B cell (primary cell): ENCODE data around the gene PARD3B. TPM values are rescaled to one million over a fixed set of nuclear protein-coding genes. Genes with fewer than 3 reads are reported as not detected.

Source experiments
- ATAC-seq: fragments of 200-7000 bp; cut with Tn5 transposase; one replicate; pipeline ENCODE4 v1.10.0; 2021; ENCODE audit warnings: low read depth, mild to moderate bottlenecking, moderate number of reproducible peaks, moderate library complexity
- CTCF ChIA-PET: fragments of 350-600 bp; sonication (Branson Sonifier 250); formaldehyde crosslinking; loops from one replicate; lab custom pipeline; 2021; ENCODE audit warnings: antibody characterized with exemption, inconsistent platforms; lab: Charles Lee
- POLR2A ChIA-PET: fragments of 350-600 bp; sonication (Branson Sonifier 250); formaldehyde crosslinking; loops from one replicate; lab custom pipeline; 2021; ENCODE audit warnings: antibody characterized with exemption; lab: Charles Lee
- DNase-seq: peaks from one replicate; pipeline ENCODE4 v3.0.0; 2013
- H2AFZ ChIP-seq: 2 replicates; pipeline ENCODE4 v1.6.1; 2012; ENCODE audit warnings: mild to moderate bottlenecking, low read depth, low read length; ENCODE audit not compliant: insufficient read depth, poor library complexity, severe bottlenecking
- H3K27ac ChIP-seq, 2 donors: 1 replicate in 1 of 2; 2 replicates in 1 of 2; pipeline ENCODE4 v1.5.1; 2012 to 2013; ENCODE audit warnings: low read length in 2 of 2, mild to moderate bottlenecking in 2 of 2, moderate library complexity in 1 of 2
- H3K27me3 ChIP-seq, 4 experiments: fragments of 200-600 bp in 1 of 4; sonication (generic) in 1 of 4; replicated peaks in 1 of 4; 1 replicate in 2 of 4; 2 replicates in 2 of 4; pipeline versions ENCODE4 v1.6.1 to v1.7.0; 2013 to 2016; ENCODE audit warnings: low read length in 3 of 4, mild to moderate bottlenecking in 2 of 4, mixed read lengths in 1 of 4, moderate library complexity in 1 of 4; ENCODE audit not compliant: insufficient read depth in 4 of 4, control insufficient read depth in 3 of 4; ENCODE audit errors: control extremely low read depth in 1 of 4
- H3K36me3 ChIP-seq, 2 experiments: replicated peaks in 1 of 2; 1 replicate in 1 of 2; 2 replicates in 1 of 2; pipeline versions ENCODE4 v1.6.1 to v1.7.1; 2013; ENCODE audit warnings: low read length in 1 of 2; ENCODE audit not compliant: insufficient read depth in 2 of 2, control insufficient read depth in 1 of 2; ENCODE audit errors: control extremely low read depth in 1 of 2, extremely low read depth in 1 of 2
- H3K4me1 ChIP-seq, 2 donors: fragments of 200-600 bp in 1 of 2; sonication (generic) in 1 of 2; 1 replicate in 1 of 2; 2 replicates in 1 of 2; pipeline versions ENCODE4 v1.5.1 to v1.6.1; 2013 to 2017; ENCODE audit warnings: low read length in 2 of 2; ENCODE audit not compliant: control insufficient read depth in 2 of 2, insufficient read depth in 2 of 2
- H3K4me2 ChIP-seq: replicated peaks from 2 replicates; pipeline ENCODE3; 2012; ENCODE audit warnings: mild to moderate bottlenecking, low read depth, low read length; ENCODE audit not compliant: poor library complexity, severe bottlenecking
- H3K4me3 ChIP-seq, 5 experiments: fragments of 200-600 bp in 1 of 5; sonication (generic) in 1 of 5; 1 replicate in 3 of 5; 2 replicates in 2 of 5; pipeline versions ENCODE4 v1.5.1 to v1.7.0; 2011 to 2016; ENCODE audit warnings: low read length in 4 of 5, mild to moderate bottlenecking in 4 of 5, low read depth in 2 of 5, control low read depth in 1 of 5, moderate library complexity in 1 of 5; ENCODE audit not compliant: insufficient read depth in 1 of 5; ENCODE audit errors: control extremely low read depth in 1 of 5, extremely low read depth in 1 of 5
- H3K79me2 ChIP-seq: fragments of 200-600 bp; sonication (generic); one replicate; pipeline ENCODE4 v1.6.0; 2016; ENCODE audit warnings: low read length; ENCODE audit not compliant: control insufficient read depth, insufficient read depth
- H3K9ac ChIP-seq: fragments of 200-600 bp; sonication (generic); 2 replicates; pipeline ENCODE4 v1.6.1; 2017; ENCODE audit warnings: mild to moderate bottlenecking, low read length, moderate library complexity
- H3K9me3 ChIP-seq, 3 donors: one replicate each; pipeline versions ENCODE4 v1.6.1 to v1.7.1; 2013; ENCODE audit warnings: low read length in 2 of 3; ENCODE audit not compliant: control insufficient read depth in 2 of 3, insufficient read depth in 1 of 3; ENCODE audit errors: control extremely low read depth in 1 of 3
- H4K20me1 ChIP-seq: 2 replicates; pipeline ENCODE4 v1.6.0; 2012; ENCODE audit warnings: mild to moderate bottlenecking, low read length; ENCODE audit not compliant: insufficient read depth, control insufficient read depth, poor library complexity, severe bottlenecking
- H3K27ac Mint-ChIP-seq: one replicate; pipeline ENCODE4 v1.8.0; 2021; ENCODE audit warnings: mixed read lengths
- H3K27me3 Mint-ChIP-seq: one replicate; pipeline ENCODE4 v1.8.0; 2021; ENCODE audit warnings: mixed read lengths
- H3K4me1 Mint-ChIP-seq: one replicate; pipeline ENCODE4 v1.8.0; 2021; ENCODE audit warnings: mixed read lengths
- H3K4me3 Mint-ChIP-seq: one replicate; pipeline ENCODE4 v1.8.0; 2021; ENCODE audit warnings: mixed read lengths
- H3K9me3 Mint-ChIP-seq: one replicate; pipeline ENCODE4 v1.8.0; 2022; ENCODE audit warnings: mixed read lengths; ENCODE audit not compliant: insufficient read depth
- EZH2 ChIP-seq: IDR thresholded peaks from 2 replicates; pipeline ENCODE4 v1.6.1; 2012; ENCODE audit warnings: borderline replicate concordance, low read depth, mild to moderate bottlenecking, moderate library complexity, low read length; ENCODE audit not compliant: insufficient read depth, poor library complexity, severe bottlenecking
- WGBS: methylation state at CpG from one replicate; pipeline ENCODE4 v1.1.5; 2013; ENCODE audit warnings: missing lambda C conversion rate; ENCODE audit not compliant: insufficient coverage; 5-methylcytosine and 5-hydroxymethylcytosine counted together
- intact Hi-C: fragments of 100-400 bp; cut with micrococcal nuclease; formaldehyde crosslinking; loops from one replicate; pipeline ENCODE4 v1.10.0; 2022
- polyA plus RNA-seq: library from polyadenylated mRNA; depleted of rRNA; stranded (reverse); fragments of >200 nt; gene quantifications from 2 replicates; pipeline ENCODE4 v1.2.3, GENCODE V29; 2012
- total RNA-seq, 2 donors: library from RNA; stranded (reverse); fragments of 120-200 nt in 1 of 2; gene quantifications; 1 replicate in 1 of 2; 2 replicates in 1 of 2; pipeline versions ENCODE4 v1.2.3 to v1.2.4, GENCODE V29; 2013 to 2022
- TF ChIP-seq, protein P1 (sequence below): fragments of 200-600 bp; IDR thresholded peaks from one replicate; pipeline ENCODE4 v1.8.0; 2022; ENCODE audit warnings: antibody characterized with exemption, mild to moderate bottlenecking

PARD3B gene
- total and polyA plus RNA-seq, 2 donors (not counting 1 experiment from before 2014, with no cell fraction given): not detected

DNA sequence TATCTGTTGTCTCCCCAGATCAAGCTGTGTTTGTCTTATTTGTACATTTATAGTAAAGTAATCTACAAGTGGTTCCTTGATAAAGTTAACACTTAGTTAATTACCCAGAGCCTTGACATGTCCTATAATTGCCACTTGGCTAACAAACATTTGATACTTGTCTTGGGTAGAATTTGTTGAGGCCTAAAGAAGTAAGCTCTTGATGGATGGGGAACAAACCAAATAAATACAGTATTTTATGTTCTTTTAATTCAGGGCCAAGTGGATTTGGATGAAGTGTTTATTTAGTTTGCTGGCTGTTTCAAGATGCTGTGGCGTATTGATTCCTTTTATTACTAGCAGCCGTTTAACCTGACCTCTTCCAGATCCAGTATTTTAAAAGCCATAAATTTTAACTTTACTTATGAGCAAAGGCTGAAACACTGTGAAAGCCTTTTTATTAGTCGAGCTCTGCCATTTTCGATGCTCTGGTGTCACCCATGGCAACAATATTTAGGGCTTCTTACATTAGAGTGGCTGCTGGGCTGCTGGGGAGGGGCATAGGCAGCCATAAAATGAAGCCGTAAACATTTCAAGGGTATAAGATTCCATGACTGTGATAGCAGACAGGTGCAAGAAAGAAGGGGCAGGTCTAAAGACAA lies 735.4 kb downstream of the PARD3B start:
- WGBS: 100% methylated on average over 3 of the region's 5 CpGs
- no peaks in the 10 kb centered on the region for H3K4me1 Mint-ChIP-seq
- POLR2A ChIA-PET: no interaction called here

DNA sequence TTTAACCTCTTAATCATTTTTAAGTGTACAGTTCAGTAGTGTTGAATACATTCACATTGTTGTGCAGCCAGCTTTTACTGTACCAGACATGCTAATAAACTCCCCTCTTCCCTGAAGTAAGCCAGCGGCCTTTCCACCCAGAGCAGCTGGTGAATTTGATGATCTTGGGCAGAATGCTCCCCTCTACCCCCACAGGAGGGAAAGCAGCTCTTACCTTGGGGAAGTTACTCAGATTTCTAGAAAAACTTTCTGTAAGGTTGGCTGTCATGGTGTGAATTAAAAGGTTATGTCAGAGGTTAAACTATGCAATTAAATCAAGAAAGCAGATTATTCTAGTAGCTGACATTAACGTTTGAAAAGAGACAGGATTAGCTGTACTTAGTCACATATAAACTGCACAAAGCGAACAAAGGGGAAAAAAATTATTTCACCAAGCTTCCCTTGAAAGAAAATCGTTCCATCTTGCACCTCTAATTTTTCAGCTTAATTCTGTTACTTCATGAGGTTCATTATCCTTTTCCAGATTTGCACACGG lies 738.5 kb downstream of the PARD3B start:
- intact Hi-C loops: no loop called here
- no peaks in the 10 kb centered on the region for H3K9me3 Mint-ChIP-seq
- no peaks in the 10 kb centered on the region for H3K4me1 ChIP-seq
- no peak overlapping the region for H3K9ac ChIP-seq
- H2AFZ ChIP-seq: no peak overlapping the region
- H3K4me1 Mint-ChIP-seq: no peaks in the 10 kb centered on the region
- TF ChIP-seq, protein P1, sequence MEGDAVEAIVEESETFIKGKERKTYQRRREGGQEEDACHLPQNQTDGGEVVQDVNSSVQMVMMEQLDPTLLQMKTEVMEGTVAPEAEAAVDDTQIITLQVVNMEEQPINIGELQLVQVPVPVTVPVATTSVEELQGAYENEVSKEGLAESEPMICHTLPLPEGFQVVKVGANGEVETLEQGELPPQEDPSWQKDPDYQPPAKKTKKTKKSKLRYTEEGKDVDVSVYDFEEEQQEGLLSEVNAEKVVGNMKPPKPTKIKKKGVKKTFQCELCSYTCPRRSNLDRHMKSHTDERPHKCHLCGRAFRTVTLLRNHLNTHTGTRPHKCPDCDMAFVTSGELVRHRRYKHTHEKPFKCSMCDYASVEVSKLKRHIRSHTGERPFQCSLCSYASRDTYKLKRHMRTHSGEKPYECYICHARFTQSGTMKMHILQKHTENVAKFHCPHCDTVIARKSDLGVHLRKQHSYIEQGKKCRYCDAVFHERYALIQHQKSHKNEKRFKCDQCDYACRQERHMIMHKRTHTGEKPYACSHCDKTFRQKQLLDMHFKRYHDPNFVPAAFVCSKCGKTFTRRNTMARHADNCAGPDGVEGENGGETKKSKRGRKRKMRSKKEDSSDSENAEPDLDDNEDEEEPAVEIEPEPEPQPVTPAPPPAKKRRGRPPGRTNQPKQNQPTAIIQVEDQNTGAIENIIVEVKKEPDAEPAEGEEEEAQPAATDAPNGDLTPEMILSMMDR: no peak
- TF ChIP-seq EZH2: no peak
- no peak for ATAC-seq
- no peak for DNase-seq
- H3K79me2 ChIP-seq: no peaks in the 10 kb centered on the region
- no peak overlapping the region for H3K27ac ChIP-seq
- WGBS: 75% methylated on average over 1 of the region's 5 CpGs
- H3K4me3 ChIP-seq: no peak overlapping the region
- H3K36me3 ChIP-seq: no peaks in the 10 kb centered on the region
- no peak overlapping the region for H3K4me3 Mint-ChIP-seq
- no peaks in the 10 kb centered on the region for H3K27me3 Mint-ChIP-seq
- H3K27ac Mint-ChIP-seq: no peak overlapping the region
- H4K20me1 ChIP-seq: no peaks in the 10 kb centered on the region
- no peak overlapping the region for H3K4me2 ChIP-seq
- H3K9me3 ChIP-seq: no peaks in the 10 kb centered on the region
- ChIA-PET CTCF (no interaction called here), POLR2A (no interaction called here)
- no peaks in the 10 kb centered on the region for H3K27me3 ChIP-seq

More for the DNA sequence above, 735.4 kb downstream of the PARD3B start:
- intact Hi-C loops: no loop called here
- H3K4me3 ChIP-seq: no peak overlapping the region
- H3K9me3 ChIP-seq: no peaks in the 10 kb centered on the region
- H2AFZ ChIP-seq: no peak overlapping the region
- H4K20me1 ChIP-seq: no peaks in the 10 kb centered on the region
- no peaks in the 10 kb centered on the region for H3K27me3 ChIP-seq
- H3K27ac ChIP-seq: no peak overlapping the region
- no peaks in the 10 kb centered on the region for H3K4me1 ChIP-seq
- no peaks in the 10 kb centered on the region for H3K9me3 Mint-ChIP-seq
- CTCF ChIA-PET: no interaction called here
- no peak overlapping the region for H3K4me2 ChIP-seq
- no peaks in the 10 kb centered on the region for H3K27me3 Mint-ChIP-seq
- no peaks in the 10 kb centered on the region for H3K79me2 ChIP-seq
- no peaks in the 10 kb centered on the region for H3K36me3 ChIP-seq
- H3K27ac Mint-ChIP-seq: no peak overlapping the region
- ATAC-seq (no peak), DNase-seq (no peak)
- no peak overlapping the region for H3K9ac ChIP-seq
- H3K4me3 Mint-ChIP-seq: no peak overlapping the region
- TF ChIP-seq EZH2: no peak
- TF ChIP-seq, protein P1: no peak
